ENCODE results near the gene MAPKAPK2. TPM values are rescaled to one million over a fixed set of nuclear protein-coding genes. Genes with fewer than 3 reads are reported as not detected.

The MAPKAPK2 gene
- total RNA-seq, 1 donor from 2014 or later = 40.9 TPM

- no peak for DNase-seq (ENCODE audit: low read depth, low spot score)
Observed at GRCh38 chr1:206660136-206660535, 24.6 kb upstream of the MAPKAPK2 start.

GRCh38 chr1:206661161-206661820 is 23.4 kb upstream of the MAPKAPK2 start:
- no peak for DNase-seq (ENCODE audit: low read depth, low spot score)

- DNase-seq (ENCODE audit: low read depth, low spot score) = no peak
Observed at GRCh38 chr1:206662396-206663092, 22.2 kb upstream of the MAPKAPK2 start.

- no peak for DNase-seq (ENCODE audit: low read depth, low spot score)
Observed at GRCh38 chr1:206663362-206663761, 21.3 kb upstream of the MAPKAPK2 start.

GRCh38 chr1:206663832-206664652 is 20.7 kb upstream of the MAPKAPK2 start:
- no peak for DNase-seq (ENCODE audit: low read depth, low spot score)

GRCh38 chr1:206664740-206665139 is 20.0 kb upstream of the MAPKAPK2 start:
- DNase-seq (ENCODE audit: low read depth, low spot score) = no peak

- DNase-seq (ENCODE audit: low read depth, low spot score) = no peak
Observed at GRCh38 chr1:206666031-206666561, 18.6 kb upstream of the MAPKAPK2 start.

- DNase-seq (ENCODE audit: low read depth, low spot score) = no peak
Observed at GRCh38 chr1:206666954-206667665, 17.6 kb upstream of the MAPKAPK2 start.

- DNase-seq (ENCODE audit: low read depth, low spot score) = no peak
Observed at GRCh38 chr1:206668351-206668750, 16.4 kb upstream of the MAPKAPK2 start.

- DNase-seq (ENCODE audit: low read depth, low spot score) = no peak
Observed at GRCh38 chr1:206668874-206669410, 15.8 kb upstream of the MAPKAPK2 start.

- DNase-seq (ENCODE audit: low read depth, low spot score) = no peak
Observed at GRCh38 chr1:206672011-206672688, 12.6 kb upstream of the MAPKAPK2 start.

GRCh38 chr1:206672844-206673758 is 11.6 kb upstream of the MAPKAPK2 start:
- DNase-seq (ENCODE audit: low read depth, low spot score) = no peak

GRCh38 chr1:206674236-206674635 is 10.5 kb upstream of the MAPKAPK2 start:
- DNase-seq (ENCODE audit: low read depth, low spot score) = no peak

GRCh38 chr1:206674745-206675175 is 9.9 kb upstream of the MAPKAPK2 start:
- no peak for DNase-seq (ENCODE audit: low read depth, low spot score)

- no peak for DNase-seq (ENCODE audit: low read depth, low spot score)
Observed at GRCh38 chr1:206676499-206676898, 8.2 kb upstream of the MAPKAPK2 start.

- no peak for DNase-seq (ENCODE audit: low read depth, low spot score)
Observed at GRCh38 chr1:206678490-206678889, 6.2 kb upstream of the MAPKAPK2 start.

- DNase-seq (ENCODE audit: low read depth, low spot score) = no peak
Observed at GRCh38 chr1:206679738-206680211, 4.9 kb upstream of the MAPKAPK2 start.

GRCh38 chr1:206680279-206680678 is 4.4 kb upstream of the MAPKAPK2 start:
- DNase-seq (ENCODE audit: low read depth, low spot score) = no peak

GRCh38 chr1:206681359-206681758 is 3.3 kb upstream of the MAPKAPK2 start:
- DNase-seq (ENCODE audit: low read depth, low spot score) = no peak

Data from pulmonary artery endothelial cell (primary cell).